ENCODE results near the gene TGIF2.

The TGIF2 gene

DNA sequence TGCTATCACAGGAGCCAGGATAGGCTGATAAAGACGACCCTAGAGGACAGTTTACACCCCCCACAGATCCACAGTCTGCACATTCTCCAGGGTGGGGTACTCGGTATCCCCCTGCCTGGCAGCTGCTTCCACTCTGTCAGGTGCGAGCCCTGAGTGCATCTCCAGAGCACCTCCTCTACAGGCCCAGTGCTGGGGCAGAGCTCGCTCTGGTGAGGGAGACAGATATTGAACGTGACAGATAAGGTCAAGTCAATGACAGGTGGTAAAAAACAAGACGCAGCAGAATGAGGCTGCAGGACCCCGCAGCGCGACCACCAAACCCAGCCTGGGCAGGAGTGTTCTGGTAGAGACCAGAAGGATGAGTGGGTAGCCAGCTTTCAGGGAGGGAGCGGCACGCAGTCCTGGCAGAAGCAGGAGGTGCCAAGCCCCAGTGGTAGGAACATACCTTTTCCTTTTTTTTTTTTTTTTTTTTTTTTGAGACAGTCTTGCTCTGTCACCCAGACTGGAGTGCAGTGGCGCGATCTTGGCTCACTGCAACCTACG, 44.5 kb upstream of the TGIF2 start:
- TF ChIP-seq, protein P1, sequence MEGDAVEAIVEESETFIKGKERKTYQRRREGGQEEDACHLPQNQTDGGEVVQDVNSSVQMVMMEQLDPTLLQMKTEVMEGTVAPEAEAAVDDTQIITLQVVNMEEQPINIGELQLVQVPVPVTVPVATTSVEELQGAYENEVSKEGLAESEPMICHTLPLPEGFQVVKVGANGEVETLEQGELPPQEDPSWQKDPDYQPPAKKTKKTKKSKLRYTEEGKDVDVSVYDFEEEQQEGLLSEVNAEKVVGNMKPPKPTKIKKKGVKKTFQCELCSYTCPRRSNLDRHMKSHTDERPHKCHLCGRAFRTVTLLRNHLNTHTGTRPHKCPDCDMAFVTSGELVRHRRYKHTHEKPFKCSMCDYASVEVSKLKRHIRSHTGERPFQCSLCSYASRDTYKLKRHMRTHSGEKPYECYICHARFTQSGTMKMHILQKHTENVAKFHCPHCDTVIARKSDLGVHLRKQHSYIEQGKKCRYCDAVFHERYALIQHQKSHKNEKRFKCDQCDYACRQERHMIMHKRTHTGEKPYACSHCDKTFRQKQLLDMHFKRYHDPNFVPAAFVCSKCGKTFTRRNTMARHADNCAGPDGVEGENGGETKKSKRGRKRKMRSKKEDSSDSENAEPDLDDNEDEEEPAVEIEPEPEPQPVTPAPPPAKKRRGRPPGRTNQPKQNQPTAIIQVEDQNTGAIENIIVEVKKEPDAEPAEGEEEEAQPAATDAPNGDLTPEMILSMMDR (IDR thresholded peaks at IDR 0.05; ENCODE audit: control insufficient read depth, insufficient read depth, low read depth, low read length, missing control alignments): no peak
- H3K4me3 ChIP-seq (ENCODE audit: control insufficient read depth, low read depth, low read length): no peak overlapping the region
- no peak for DNase-seq (ENCODE audit: low read depth)

DNA sequence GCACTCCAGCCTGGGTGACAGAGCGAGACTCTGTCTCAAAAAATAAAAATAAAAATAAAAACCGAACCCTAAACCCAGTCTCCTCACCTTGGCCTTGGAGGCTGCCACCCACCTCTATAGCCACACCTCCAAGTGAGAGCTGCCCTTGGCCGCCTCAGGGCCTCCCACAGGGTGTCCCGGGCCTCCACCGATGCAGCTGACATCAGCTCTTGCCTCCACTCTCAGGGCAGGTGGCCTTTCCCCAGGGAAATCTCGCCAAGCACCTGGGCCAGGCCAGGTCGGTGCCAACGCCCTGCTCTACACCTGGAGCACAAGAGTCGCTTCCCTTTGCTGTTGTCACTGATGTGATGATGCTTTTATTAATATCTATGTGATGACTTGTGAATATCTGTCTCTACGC, 41.0 kb upstream of the TGIF2 start:
- TF ChIP-seq, protein P1 (IDR thresholded peaks at IDR 0.05; ENCODE audit: control insufficient read depth, insufficient read depth, low read depth, low read length, missing control alignments): no peak
- DNase-seq (ENCODE audit: low read depth): no peak
- no peak overlapping the region for H3K4me3 ChIP-seq (ENCODE audit: control insufficient read depth, low read depth, low read length)

DNA sequence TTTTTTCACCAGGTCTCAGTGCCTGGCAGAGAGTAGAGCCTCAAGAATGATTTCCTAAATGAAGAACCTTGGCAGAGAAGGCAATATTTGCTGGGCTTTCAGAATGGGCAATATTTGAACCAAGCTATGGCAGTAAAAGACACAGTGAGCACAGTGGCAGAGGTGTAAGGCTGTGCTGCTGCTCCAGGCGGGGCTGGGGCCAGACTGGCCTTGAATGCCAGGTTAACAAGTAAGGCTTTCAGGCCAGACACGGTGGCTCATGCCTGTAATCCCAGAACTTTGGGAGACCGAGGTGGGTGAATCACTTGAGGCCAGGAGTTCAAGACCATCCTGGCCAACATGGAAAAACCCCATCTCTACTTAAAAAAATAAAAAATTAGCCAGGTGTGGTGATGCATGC, 40.6 kb upstream of the TGIF2 start:
- no peak for DNase-seq (ENCODE audit: low read depth)
- TF ChIP-seq, protein P1 (IDR thresholded peaks at IDR 0.05; ENCODE audit: control insufficient read depth, insufficient read depth, low read depth, low read length, missing control alignments): no peak
- H3K4me3 ChIP-seq (ENCODE audit: control insufficient read depth, low read depth, low read length): no peak overlapping the region

DNA sequence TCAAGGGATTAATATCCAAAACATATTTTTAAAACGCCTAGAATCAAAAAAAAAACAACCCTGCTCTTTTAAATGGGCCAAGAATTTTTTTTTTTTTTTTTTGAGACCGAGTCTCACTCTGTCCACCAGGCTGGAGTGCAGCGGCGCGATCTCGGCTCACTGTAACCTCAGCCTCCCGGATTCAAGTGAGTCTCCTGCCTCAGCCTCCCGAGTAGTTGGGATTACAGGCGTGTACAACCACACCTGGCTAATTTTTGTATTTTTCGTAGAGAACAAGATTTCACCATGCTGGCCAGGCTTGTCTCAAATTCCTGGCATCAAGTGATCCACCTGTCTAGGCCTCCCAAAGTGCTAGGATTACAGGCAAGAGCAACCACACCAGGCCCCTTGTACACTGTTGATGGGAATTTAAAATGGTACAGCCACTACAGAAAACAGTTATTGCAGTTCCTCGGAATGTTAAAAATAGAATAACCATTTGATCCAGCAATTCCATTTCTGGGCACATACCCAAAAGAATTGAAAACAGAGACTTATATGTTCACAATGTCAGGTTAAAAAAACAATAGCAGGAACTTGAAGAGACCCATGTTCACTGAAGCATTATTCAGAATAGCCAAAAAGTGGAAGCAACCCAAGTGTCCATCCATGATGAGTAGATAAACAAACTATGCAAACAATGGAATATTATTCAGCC, 35.2 kb upstream of the TGIF2 start:
- no peak overlapping the region for H3K4me3 ChIP-seq (ENCODE audit: control insufficient read depth, low read depth, low read length)
- TF ChIP-seq, protein P1 (IDR thresholded peaks at IDR 0.05; ENCODE audit: control insufficient read depth, insufficient read depth, low read depth, low read length, missing control alignments): no peak
- DNase-seq (ENCODE audit: low read depth): no peak

DNA sequence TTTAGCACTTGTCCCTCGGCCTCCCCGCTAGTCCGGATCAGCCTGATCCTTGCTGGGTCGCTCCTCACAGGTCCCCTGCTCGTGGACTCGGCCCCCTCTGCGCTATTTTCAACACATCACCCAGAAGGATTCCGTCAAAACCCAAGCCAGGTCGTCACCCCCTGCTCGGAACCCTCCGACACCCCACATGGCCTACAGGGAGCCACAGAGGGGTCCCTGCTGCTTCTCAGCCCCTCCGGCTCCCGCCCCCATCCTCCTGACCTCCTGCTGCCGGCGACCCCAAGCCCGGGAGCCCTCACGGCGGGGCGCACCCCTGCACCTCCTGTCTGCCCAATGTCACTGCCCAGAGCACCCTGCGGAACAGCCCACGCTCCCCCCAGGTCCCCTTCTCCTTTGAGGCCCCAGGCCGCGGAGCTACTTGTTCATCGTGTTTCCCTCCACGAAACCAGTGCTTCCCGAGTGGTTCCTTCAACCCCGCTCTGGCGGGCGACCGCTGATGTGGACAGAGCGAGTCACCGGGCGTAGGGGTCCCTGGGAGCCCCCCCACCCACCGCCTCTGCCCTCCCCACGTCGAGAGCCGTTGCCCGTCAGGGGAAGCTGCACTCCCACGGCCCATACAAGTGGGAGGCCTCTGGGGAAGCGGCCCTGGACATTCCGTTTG, 32.7 kb upstream of the TGIF2 start:
- no peak for DNase-seq (ENCODE audit: low read depth)
- TF ChIP-seq, protein P1 (IDR thresholded peaks at IDR 0.05; ENCODE audit: control insufficient read depth, insufficient read depth, low read depth, low read length, missing control alignments): no peak
- H3K4me3 ChIP-seq (ENCODE audit: control insufficient read depth, low read depth, low read length): peak overlapping the region; percentile 97

DNA sequence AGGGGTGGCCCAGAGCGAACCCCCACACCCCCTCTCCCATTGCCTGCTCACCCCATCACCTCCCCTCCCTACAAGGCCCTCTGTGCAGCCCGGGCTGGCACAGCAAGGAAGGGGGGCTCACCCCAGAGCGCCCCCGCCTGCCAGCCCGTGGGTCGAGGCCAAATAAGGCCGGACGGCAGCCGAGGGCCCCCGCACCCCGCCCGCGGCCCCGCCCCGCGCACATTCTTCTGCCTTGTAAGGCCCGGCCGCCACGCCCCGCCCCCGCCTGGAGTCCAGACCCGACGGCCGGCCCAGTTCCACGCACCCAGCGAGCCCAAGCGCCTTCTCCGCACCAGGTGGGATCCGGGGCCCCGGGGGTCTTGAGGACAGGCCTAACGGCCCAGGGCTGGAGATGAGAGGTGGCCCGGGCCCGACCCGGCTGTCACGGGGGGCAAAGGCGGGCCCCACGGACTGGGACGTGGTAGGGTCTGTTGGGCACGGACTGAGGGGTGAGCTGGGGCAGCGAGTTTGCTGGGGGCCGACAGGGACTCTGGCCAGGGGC, 32.1 kb upstream of the TGIF2 start, which contains the start of gene MYL9:
TSS of gene MYL9 (plus strand) at position 293 of the 541 bp plus-strand sequence. CDS start 3,366 bp downstream, outside the sequence.
- peak within 1 kb of the TSS; percentile 97 for H3K4me3 ChIP-seq (ENCODE audit: control insufficient read depth, low read depth, low read length)
- no peak for DNase-seq (ENCODE audit: low read depth)
- TF ChIP-seq, protein P1 (IDR thresholded peaks at IDR 0.05; ENCODE audit: control insufficient read depth, insufficient read depth, low read depth, low read length, missing control alignments): no peak
